22Rv1 (cell line): Measurements from ENCODE around the gene AOPEP.

Source experiments
- H3K27ac ChIP-seq: fragments of 450-650 bp; 2 replicates; pipeline ENCODE4 v1.5.1; 2017
- CTCF ChIP-seq: fragments of 450-650 bp; IDR thresholded peaks from 2 replicates; pipeline ENCODE4 v1.5.1; 2017; ENCODE audit warnings: mild to moderate bottlenecking
- ZFX ChIP-seq: fragments of 450-650 bp; IDR thresholded peaks from 2 replicates; pipeline ENCODE4 v1.6.1; 2017; ENCODE audit warnings: antibody characterized with exemption, borderline replicate concordance

AOPEP gene

GRCh38 chr9:95101326-95101725, 374.8 kb downstream of the AOPEP start:
- 0 out of 2 replicates have a peak overlapping the region, but pooled peaks have one; percentile 22 for H3K27ac ChIP-seq
- TF ChIP-seq ZFX: no peak
- TF ChIP-seq CTCF: no peak

- H3K27ac ChIP-seq: peak overlapping the region; percentile 22; the same call in 1 of the 2 replicates
- no peak for TF ChIP-seq CTCF
- no peak for TF ChIP-seq ZFX
Observed at GRCh38 chr9:95102001-95102433, 375.5 kb downstream of the AOPEP start.

- no peak for TF ChIP-seq CTCF
- no peak for TF ChIP-seq ZFX
Observed at GRCh38 chr9:95102572-95102971, 376.1 kb downstream of the AOPEP start.

GRCh38 chr9:95103281-95103771, 376.8 kb downstream of the AOPEP start:
- H3K27ac ChIP-seq: no peak overlapping the region
- TF ChIP-seq CTCF (no peak), ZFX (no peak)

More at GRCh38 chr9:95102572-95102971, 376.1 kb downstream of the AOPEP start:
- peak overlapping the region; percentile 22; the same call in 1 of the 2 replicates for H3K27ac ChIP-seq

GRCh38 chr9:95103871-95104580, 377.5 kb downstream of the AOPEP start:
- no peak overlapping the region for H3K27ac ChIP-seq
- TF ChIP-seq ZFX (no peak), CTCF (no peak)

- no peak overlapping the region for H3K27ac ChIP-seq
- no peak for TF ChIP-seq CTCF
- no peak for TF ChIP-seq ZFX
Observed at GRCh38 chr9:95104581-95104960, 378.1 kb downstream of the AOPEP start.

GRCh38 chr9:95104980-95105379, 378.5 kb downstream of the AOPEP start:
- H3K27ac ChIP-seq: no peak overlapping the region
- TF ChIP-seq ZFX: no peak
